Ovary (tissue), 9 donors: ENCODE results near the gene CSNK1E. TPM values are rescaled to one million over a fixed set of nuclear protein-coding genes. Genes with fewer than 3 reads are reported as not detected.

Source experiments
- DNase-seq, 5 donors: peaks; one replicate each; pipeline ENCODE4 v3.0.0-alpha.2; 2019 to 2020
- H3K27ac ChIP-seq, 2 donors: fragments of 200-600 bp; one replicate each; pipeline versions ENCODE4 v1.5.1 to v1.8.0; 2019 to 2022
- H3K27me3 ChIP-seq: fragments of 200-600 bp; one replicate; pipeline ENCODE4 v1.8.0; 2022
- H3K36me3 ChIP-seq: fragments of 200-600 bp; sonication (generic); one replicate; pipeline ENCODE4 v1.5.1; 2019
- H3K4me1 ChIP-seq: one replicate; pipeline ENCODE4 v1.8.1; 2013; ENCODE audit warnings: mild to moderate bottlenecking, moderate library complexity; ENCODE audit not compliant: insufficient read depth
- H3K4me3 ChIP-seq: fragments of 200-600 bp; sonication (generic); one replicate; pipeline ENCODE4 v1.5.1; 2017
- H3K9me3 ChIP-seq, 2 donors: fragments of 200-600 bp in 1 of 2; sonication (generic) in 1 of 2; one replicate each; pipeline versions ENCODE4 v1.5.1 to v1.8.1; 2013 to 2019; ENCODE audit warnings: mild to moderate bottlenecking in 1 of 2, moderate library complexity in 1 of 2
- EP300 ChIP-seq: sonication (generic); formaldehyde crosslinking; IDR thresholded peaks from one replicate; pipeline ENCODE4 v1.6.1; 2017; ENCODE audit warnings: antibody characterized with exemption
- POLR2A ChIP-seq: fragments of 450-650 bp; IDR thresholded peaks from one replicate; pipeline ENCODE4 v1.6.1; 2017; ENCODE audit warnings: antibody characterized with exemption, mild to moderate bottlenecking, moderate library complexity
- WGBS, 3 donors: extraction: QIAGEN DNeasy Blood & Tissue Kit in 1 of 3; methylation state at CpG; one replicate each; pipeline versions ENCODE4 v1.1.5 to v1.1.7; 2013 to 2017; 5-methylcytosine and 5-hydroxymethylcytosine counted together
- intact Hi-C, 4 donors: fragments of 100-400 bp; cut with DNase I; formaldehyde crosslinking; loops; one replicate each; pipeline versions ENCODE4 v1.11.0 to v1.15.1; 2022 to 2023
- polyA plus RNA-seq, 2 donors: library from polyadenylated mRNA; stranded (reverse); fragments of 200-250 nt in 1 of 2; fragments of 350-450 nt in 1 of 2; fragmentation: Illumina TruSeq in 1 of 2; extraction: RNeasy Lipid Tissue Mini Kit (QIAGEN cat#74804) in 1 of 2; gene quantifications; one replicate each; pipeline ENCODE4 v1.2.3, GENCODE V29; 2013 to 2014
- total RNA-seq, 7 donors: library from RNA; depleted of rRNA in 2 of 7; stranded (reverse); fragments of >200 nt in 2 of 7; fragmentation: NEBNext Ultra II Directional in 3 of 7; extraction: Animal tissue kit (Norgen Biotek cat#: 25700) in 3 of 7; gene quantifications; one replicate each; pipeline versions ENCODE4 v1.1.0 to v1.2.4, GENCODE V29; 2016 to 2023
- TF ChIP-seq, protein P1 (sequence below), 3 donors: fragments of 450-650 bp in 2 of 3; fragments of 200-600 bp in 1 of 3; IDR thresholded peaks; one replicate each; pipeline versions ENCODE4 v1.5.1 to v1.8.0; 2016 to 2022; ENCODE audit warnings: antibody characterized with exemption in 3 of 3, mild to moderate bottlenecking in 1 of 3
- donor health status: DM: no; HTN: no; CAD: no; lungs with moderate emphysema.
- donor health status: DM: no; HTN: no; CAD: no.
- donor health status: Bipolar disorder and iron deficiency.
- donor health status: DM: yes; HTN: yes; CAD: no.
- donor health status: DM: no; HTN: no; CAD: no.
- donor health status: DM: yes; HTN: yes; CAD: no.

Gene CSNK1E
- total and polyA plus RNA-seq, 9 donors = 61.4 to 161 (median 105) TPM

DNA sequence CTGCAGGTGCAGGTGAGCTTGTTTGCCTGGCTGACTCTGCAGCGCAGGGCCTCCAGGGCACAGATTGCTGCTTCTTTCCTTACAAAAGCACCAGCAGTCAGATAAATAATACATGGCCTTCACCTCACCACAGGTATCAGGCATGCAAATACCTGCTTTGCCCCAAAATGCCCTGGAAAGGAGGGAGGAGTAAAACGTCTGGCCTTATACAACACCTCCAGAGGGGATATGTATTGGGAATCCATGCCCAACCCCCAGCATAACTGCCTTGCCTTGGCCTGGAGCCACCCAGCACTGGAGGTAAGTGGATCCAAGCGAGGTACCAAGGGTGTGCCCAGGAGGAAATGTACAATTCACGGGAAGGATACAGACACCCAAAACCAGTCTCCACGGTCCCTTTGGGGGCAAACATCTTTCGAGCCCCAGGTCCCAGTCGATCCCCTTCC, 45.3 kb downstream of the CSNK1E start:
- WGBS, 3 donors = 8 to 12% (median 9%) methylated on average over 5 to 7 of the region's 7 CpGs
- peak in 3 of 5 donors; percentile 39 to 53 (median 53) for DNase-seq
- intact Hi-C loops = loop anchor here in 1 of 4 donors (5.0 kb wide), 1 partner anchor 40 kb away; no protein-coding TSS in a partner anchor

DNA sequence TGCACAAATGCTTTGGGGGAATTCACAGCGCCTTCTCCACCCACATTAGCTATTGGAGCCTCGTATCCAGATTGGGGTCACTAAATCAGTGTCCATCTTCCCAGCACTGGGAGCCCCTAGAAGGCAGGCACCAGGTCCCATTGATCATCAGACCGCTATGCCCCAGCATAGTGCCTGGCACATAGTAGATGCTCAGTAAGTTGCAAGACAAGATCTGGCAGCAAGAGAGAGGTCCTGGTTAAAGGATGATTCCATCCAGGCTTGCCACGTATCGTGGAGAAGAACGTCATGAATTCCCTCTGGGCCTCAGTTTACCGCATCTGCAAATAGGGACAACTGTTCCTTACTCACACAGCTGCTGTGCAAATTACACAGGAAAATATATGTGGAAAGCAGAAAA, 46.1 kb downstream of the CSNK1E start:
- DNase-seq = no peak
- Histone ChIP-seq H3K9me3 (no peaks in the 10 kb centered on the region), H3K4me3 (no peak overlapping the region), H3K27ac (peak overlapping the region; percentile 5 to 65), H3K27me3 (no peaks in the 10 kb centered on the region), H3K36me3 (no peaks in the 10 kb centered on the region), H3K4me1 (peaks cover 12% of the 10 kb centered on the region)
- WGBS, 3 donors = 78 to 81% (median 80%) methylated on average over 7 of the region's 7 CpGs
- TF ChIP-seq EP300 (no peak), POLR2A (no peak)
- TF ChIP-seq, protein P1, sequence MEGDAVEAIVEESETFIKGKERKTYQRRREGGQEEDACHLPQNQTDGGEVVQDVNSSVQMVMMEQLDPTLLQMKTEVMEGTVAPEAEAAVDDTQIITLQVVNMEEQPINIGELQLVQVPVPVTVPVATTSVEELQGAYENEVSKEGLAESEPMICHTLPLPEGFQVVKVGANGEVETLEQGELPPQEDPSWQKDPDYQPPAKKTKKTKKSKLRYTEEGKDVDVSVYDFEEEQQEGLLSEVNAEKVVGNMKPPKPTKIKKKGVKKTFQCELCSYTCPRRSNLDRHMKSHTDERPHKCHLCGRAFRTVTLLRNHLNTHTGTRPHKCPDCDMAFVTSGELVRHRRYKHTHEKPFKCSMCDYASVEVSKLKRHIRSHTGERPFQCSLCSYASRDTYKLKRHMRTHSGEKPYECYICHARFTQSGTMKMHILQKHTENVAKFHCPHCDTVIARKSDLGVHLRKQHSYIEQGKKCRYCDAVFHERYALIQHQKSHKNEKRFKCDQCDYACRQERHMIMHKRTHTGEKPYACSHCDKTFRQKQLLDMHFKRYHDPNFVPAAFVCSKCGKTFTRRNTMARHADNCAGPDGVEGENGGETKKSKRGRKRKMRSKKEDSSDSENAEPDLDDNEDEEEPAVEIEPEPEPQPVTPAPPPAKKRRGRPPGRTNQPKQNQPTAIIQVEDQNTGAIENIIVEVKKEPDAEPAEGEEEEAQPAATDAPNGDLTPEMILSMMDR (IDR thresholded peaks at IDR 0.05) = no peak
- intact Hi-C loops = loop anchor here in 1 of 4 donors (5.0 kb wide), 1 partner anchor 41 kb away; no protein-coding TSS in a partner anchor

More for the DNA sequence above, 45.3 kb downstream of the CSNK1E start:
- no peaks in the 10 kb centered on the region for H3K9me3 ChIP-seq
- peaks cover 10% of the 10 kb centered on the region for H3K4me1 ChIP-seq
- H3K36me3 ChIP-seq = no peaks in the 10 kb centered on the region
- TF ChIP-seq, protein P1 (IDR thresholded peaks at IDR 0.05) = no peak
- peak overlapping the region; percentile 80 to 82 for H3K27ac ChIP-seq
- H3K4me3 ChIP-seq = peak overlapping the region; percentile 86
- H3K27me3 ChIP-seq = no peaks in the 10 kb centered on the region

DNA sequence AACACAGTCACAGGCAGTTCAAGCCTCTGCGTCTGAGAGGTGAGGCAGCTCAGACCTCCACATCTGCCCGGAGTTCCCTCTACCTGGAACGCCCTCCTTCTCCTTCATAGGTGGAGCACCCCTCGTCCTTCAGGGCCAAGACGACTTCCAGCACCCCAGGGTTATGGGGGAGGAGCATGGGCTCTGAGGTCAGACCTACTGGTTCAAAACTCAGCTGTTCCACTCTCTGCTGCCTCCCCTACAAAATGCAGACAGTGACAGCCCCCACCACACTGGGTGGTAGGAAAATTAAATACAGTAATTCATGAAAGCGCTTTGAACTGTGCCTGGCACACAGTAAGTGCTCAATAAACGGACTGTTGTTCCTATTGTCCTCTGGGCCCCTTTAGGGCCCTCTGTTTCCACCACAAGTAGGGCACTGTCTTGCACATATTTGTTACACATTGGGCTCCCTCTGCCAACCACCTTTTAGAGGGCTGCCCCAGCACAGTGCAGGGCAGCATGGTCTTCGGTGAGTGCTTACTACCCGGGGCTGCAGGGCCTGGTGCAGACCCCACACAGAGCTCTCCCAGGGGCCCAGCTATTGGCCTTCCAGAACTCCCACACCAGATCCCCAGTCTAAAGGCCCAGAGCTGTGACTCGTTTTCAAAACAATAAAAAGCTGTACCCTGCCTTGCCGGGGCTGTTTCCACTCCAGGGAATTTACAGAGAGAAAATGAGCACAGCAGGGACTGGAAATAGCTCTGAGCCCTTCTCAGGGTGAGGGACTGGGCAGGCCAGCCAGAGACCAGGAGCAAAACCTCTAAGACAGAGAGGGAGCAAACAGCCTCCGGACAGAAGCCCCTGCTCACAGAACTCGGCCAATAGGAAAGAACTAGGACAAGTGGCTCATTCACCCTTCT, 46.9 kb downstream of the CSNK1E start:
- no peak overlapping the region for H3K4me3 ChIP-seq
- TF ChIP-seq POLR2A = no peak
- TF ChIP-seq EP300 = no peak
- TF ChIP-seq, protein P1 (IDR thresholded peaks at IDR 0.05) = no peak
- intact Hi-C loops = loop anchor here in 1 of 4 donors (5.0 kb wide), 1 partner anchor 42 kb away; no protein-coding TSS in a partner anchor
- 44 to 49% (median 44%) methylated on average over 13 of the region's 13 CpGs for WGBS, 3 donors
- peak overlapping the region; percentile 5 to 65 for H3K27ac ChIP-seq
- H3K9me3 ChIP-seq = no peaks in the 10 kb centered on the region
- no peaks in the 10 kb centered on the region for H3K36me3 ChIP-seq
- no peaks in the 10 kb centered on the region for H3K27me3 ChIP-seq
- no peak for DNase-seq
- peaks cover 15% of the 10 kb centered on the region for H3K4me1 ChIP-seq

DNA sequence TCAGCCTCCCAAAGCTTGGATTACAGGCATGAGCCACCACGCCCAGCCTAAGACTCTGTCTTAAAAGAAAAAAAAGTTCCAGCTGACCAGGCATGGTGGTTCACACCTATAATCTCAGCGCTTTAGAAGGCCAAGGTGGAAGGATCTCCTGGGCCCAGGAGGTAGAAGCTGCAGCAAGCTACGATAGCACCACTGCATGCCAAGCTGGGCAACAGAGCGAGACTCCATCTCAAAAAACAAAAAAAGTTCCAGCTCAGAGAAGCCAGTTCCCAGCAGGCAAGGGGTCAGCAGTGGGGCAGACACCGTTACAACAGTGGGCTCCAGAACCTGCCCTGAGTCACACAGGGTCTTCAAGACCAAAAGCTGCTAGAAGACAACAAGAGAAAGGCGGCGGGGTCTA, 47.8 kb downstream of the CSNK1E start:
- no peaks in the 10 kb centered on the region for H3K36me3 ChIP-seq
- H3K27ac ChIP-seq = no peak overlapping the region
- H3K27me3 ChIP-seq = no peaks in the 10 kb centered on the region
- no peak overlapping the region for H3K4me3 ChIP-seq
- peaks cover 15% of the 10 kb centered on the region for H3K4me1 ChIP-seq
- WGBS, 3 donors = 91 to 93% (median 92%) methylated on average over 7 of the region's 7 CpGs
- intact Hi-C loops = loop anchor here in 2 of 4 donors (10.0 kb wide), 2 partner anchors 65 to 85 kb away; partner anchors contain the start of gene MAFF (in 1 of the 2)
- TF ChIP-seq EP300 (no peak), POLR2A (no peak)
- TF ChIP-seq, protein P1 (IDR thresholded peaks at IDR 0.05) = no peak
- DNase-seq = no peak
- no peaks in the 10 kb centered on the region for H3K9me3 ChIP-seq
